HUES48 (cell line): ENCODE measurements around the gene TARS2.

ENCODE experiments used
- H3K27ac ChIP-seq: one replicate; pipeline ENCODE4 v1.7.0; 2013; ENCODE audit warnings: low read depth, low read length, inconsistent platforms
- H3K27me3 ChIP-seq: 2 replicates; pipeline ENCODE4 v1.6.1; 2013; ENCODE audit warnings: mild to moderate bottlenecking, low read length; ENCODE audit not compliant: control insufficient read depth, insufficient read depth
- H3K36me3 ChIP-seq: 2 replicates; pipeline ENCODE4 v1.6.1; 2013; ENCODE audit warnings: low read length; ENCODE audit not compliant: control insufficient read depth, insufficient read depth
- H3K4me1 ChIP-seq: 2 replicates; pipeline ENCODE4 v1.6.1; 2013; ENCODE audit warnings: mild to moderate bottlenecking, low read length; ENCODE audit not compliant: control insufficient read depth, insufficient read depth
- H3K4me3 ChIP-seq: 2 replicates; pipeline ENCODE4 v1.5.1; 2013; ENCODE audit warnings: mild to moderate bottlenecking, low read depth, low read length
- H3K9ac ChIP-seq: 2 replicates; pipeline ENCODE4 v1.6.1; 2013; ENCODE audit warnings: mild to moderate bottlenecking, low read depth, low read length, moderate library complexity
- H3K9me3 ChIP-seq: 2 replicates; pipeline ENCODE4 v1.6.1; 2013; ENCODE audit warnings: low read length; ENCODE audit not compliant: control insufficient read depth, insufficient read depth

The TARS2 gene

GRCh38 chr1:150516616-150517015 lies 29.4 kb downstream of the TARS2 start:
- Histone ChIP-seq H3K27ac (peak overlapping the region; percentile 22), H3K4me1 (0 out of 2 replicates have a peak, but pooled peaks cover 5% of the 10 kb centered on the region), H3K9ac (no peak overlapping the region)

GRCh38 chr1:150521196-150521968 lies 34.2 kb downstream of the TARS2 start:
- Histone ChIP-seq H3K27ac (no peak overlapping the region), H3K27me3 (no peaks in the 10 kb centered on the region)

More at GRCh38 chr1:150516616-150517015, 29.4 kb downstream of the TARS2 start:
- H3K36me3 ChIP-seq = no peaks in the 10 kb centered on the region
- H3K27me3 ChIP-seq = no peaks in the 10 kb centered on the region
- H3K4me3 ChIP-seq = peak overlapping the region; percentile 87
- H3K9me3 ChIP-seq = no peaks in the 10 kb centered on the region

DNA sequence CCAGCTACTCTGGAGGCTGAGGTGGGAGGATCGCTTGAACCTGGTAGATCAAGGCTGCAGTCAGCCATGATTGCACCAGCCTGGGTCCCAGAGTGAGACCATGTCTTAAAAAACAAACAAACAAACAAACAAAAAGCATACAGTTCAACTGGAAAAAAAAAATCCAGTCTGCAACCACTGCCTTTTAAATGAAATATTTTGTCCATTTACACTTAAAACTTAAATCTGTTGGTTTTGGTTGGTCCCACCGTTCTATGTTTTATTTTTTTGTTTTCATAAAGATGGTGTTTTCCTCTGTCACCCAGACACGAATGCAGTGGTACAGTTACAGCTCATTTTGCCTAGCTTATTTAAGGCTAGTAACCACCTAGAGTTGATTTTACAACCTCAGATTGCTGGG lies 38.1 kb downstream of the TARS2 start:
- H3K27ac ChIP-seq = no peak overlapping the region
- H3K9me3 ChIP-seq = no peaks in the 10 kb centered on the region
- H3K9ac ChIP-seq = no peak overlapping the region
- no peak overlapping the region for H3K4me3 ChIP-seq
- no peaks in the 10 kb centered on the region for H3K4me1 ChIP-seq
- H3K27me3 ChIP-seq = no peaks in the 10 kb centered on the region
- no peaks in the 10 kb centered on the region for H3K36me3 ChIP-seq

More at GRCh38 chr1:150521196-150521968, 34.2 kb downstream of the TARS2 start:
- H3K4me3 ChIP-seq = no peak overlapping the region
- no peak overlapping the region for H3K9ac ChIP-seq
- H3K9me3 ChIP-seq = no peaks in the 10 kb centered on the region
- H3K36me3 ChIP-seq = no peaks in the 10 kb centered on the region
- 0 out of 2 replicates have a peak, but pooled peaks cover 3% of the 10 kb centered on the region for H3K4me1 ChIP-seq

DNA sequence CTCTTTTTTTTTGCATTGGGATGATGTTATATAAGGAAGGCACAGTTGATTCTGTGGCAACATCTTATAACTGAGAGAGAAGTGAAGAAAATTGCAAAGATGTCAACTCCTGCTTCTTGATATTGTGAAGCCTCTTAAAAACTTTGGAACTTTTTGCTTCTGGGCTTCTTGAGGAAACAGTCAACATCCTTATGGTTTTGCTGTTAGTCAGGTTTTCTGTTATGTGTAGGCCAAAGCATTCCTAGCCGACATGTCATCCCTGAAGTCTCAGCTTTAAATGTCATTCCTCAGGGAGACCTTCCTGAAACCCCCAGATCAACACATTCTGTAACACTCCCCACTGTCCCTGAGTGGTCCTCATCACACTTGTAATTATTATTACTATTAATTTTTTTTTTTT lies 41.0 kb downstream of the TARS2 start:
- H3K4me1 ChIP-seq = no peaks in the 10 kb centered on the region
- H3K27me3 ChIP-seq = no peaks in the 10 kb centered on the region
- no peaks in the 10 kb centered on the region for H3K9me3 ChIP-seq
- no peak overlapping the region for H3K27ac ChIP-seq
- H3K4me3 ChIP-seq = no peak overlapping the region
- no peaks in the 10 kb centered on the region for H3K36me3 ChIP-seq
- H3K9ac ChIP-seq = no peak overlapping the region

DNA sequence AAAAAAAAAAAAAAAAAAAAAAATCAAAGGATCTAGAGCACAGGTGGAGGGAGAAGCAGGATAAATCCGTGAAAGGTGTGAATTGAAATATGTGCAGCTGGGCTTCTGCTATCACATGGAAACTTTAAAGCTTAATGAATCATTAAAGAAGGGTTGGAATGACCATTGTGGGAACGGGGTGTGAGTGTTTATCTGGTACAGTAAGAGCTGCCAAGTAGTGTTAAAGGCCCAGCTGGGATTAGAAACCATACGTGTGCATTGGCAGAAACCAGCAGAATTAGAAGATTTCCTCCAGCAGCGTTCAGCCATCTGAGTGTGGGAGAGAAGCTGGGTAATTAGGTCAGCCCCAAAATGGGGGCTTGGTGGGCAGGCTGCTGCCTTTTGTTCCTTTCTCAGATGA lies 41.8 kb downstream of the TARS2 start:
- H3K36me3 ChIP-seq = no peaks in the 10 kb centered on the region
- H3K9ac ChIP-seq = no peak overlapping the region
- H3K9me3 ChIP-seq = no peaks in the 10 kb centered on the region
- H3K27ac ChIP-seq = no peak overlapping the region
- no peaks in the 10 kb centered on the region for H3K4me1 ChIP-seq
- no peaks in the 10 kb centered on the region for H3K27me3 ChIP-seq
- H3K4me3 ChIP-seq = no peak overlapping the region

- no peak overlapping the region for H3K27ac ChIP-seq
- H3K4me1 ChIP-seq = no peaks in the 10 kb centered on the region
- no peaks in the 10 kb centered on the region for H3K9me3 ChIP-seq
- no peak overlapping the region for H3K4me3 ChIP-seq
- H3K27me3 ChIP-seq = no peaks in the 10 kb centered on the region
- H3K9ac ChIP-seq = no peak overlapping the region
- no peaks in the 10 kb centered on the region for H3K36me3 ChIP-seq
These were observed 43.4 kb downstream of the TARS2 start for GRCh38 chr1:150530491-150531159.

- Histone ChIP-seq H3K9ac (no peak overlapping the region), H3K4me1 (peaks cover 3% of the 10 kb centered on the region; the same call in 1 of the 2 replicates), H3K4me3 (no peak overlapping the region)
These were observed 45.6 kb downstream of the TARS2 start for GRCh38 chr1:150532860-150533259.

DNA sequence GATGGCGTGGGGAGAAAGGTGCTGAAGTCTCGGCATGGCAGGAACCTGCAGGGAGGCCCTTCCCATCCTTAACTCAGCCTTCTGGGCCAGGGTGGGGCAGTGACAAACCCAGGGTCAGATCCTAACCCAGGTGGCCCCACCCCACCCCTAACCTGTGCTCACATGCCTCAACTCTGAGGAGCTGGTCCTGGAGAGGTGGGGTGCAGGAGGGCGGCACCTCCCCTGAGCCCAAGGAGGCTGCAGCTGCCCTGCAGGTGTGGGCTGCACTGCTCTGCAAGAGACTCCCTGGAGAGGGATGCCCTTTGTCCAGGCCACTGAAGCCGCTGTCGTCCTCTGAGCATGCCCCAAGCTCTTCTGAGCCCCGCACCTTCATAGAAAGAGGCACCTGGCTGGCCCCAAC lies 46.8 kb downstream of the TARS2 start:
- no peaks in the 10 kb centered on the region for H3K27me3 ChIP-seq
- no peaks in the 10 kb centered on the region for H3K9me3 ChIP-seq
- H3K27ac ChIP-seq = no peak overlapping the region
- no peak overlapping the region for H3K9ac ChIP-seq
- peaks cover 10% of the 10 kb centered on the region; the same call in 1 of the 2 replicates for H3K4me1 ChIP-seq
- no peak overlapping the region for H3K4me3 ChIP-seq
- H3K36me3 ChIP-seq = no peaks in the 10 kb centered on the region

More at GRCh38 chr1:150532860-150533259, 45.6 kb downstream of the TARS2 start:
- Histone ChIP-seq H3K27ac (no peak overlapping the region), H3K36me3 (no peaks in the 10 kb centered on the region), H3K9me3 (no peaks in the 10 kb centered on the region), H3K27me3 (no peaks in the 10 kb centered on the region)

DNA sequence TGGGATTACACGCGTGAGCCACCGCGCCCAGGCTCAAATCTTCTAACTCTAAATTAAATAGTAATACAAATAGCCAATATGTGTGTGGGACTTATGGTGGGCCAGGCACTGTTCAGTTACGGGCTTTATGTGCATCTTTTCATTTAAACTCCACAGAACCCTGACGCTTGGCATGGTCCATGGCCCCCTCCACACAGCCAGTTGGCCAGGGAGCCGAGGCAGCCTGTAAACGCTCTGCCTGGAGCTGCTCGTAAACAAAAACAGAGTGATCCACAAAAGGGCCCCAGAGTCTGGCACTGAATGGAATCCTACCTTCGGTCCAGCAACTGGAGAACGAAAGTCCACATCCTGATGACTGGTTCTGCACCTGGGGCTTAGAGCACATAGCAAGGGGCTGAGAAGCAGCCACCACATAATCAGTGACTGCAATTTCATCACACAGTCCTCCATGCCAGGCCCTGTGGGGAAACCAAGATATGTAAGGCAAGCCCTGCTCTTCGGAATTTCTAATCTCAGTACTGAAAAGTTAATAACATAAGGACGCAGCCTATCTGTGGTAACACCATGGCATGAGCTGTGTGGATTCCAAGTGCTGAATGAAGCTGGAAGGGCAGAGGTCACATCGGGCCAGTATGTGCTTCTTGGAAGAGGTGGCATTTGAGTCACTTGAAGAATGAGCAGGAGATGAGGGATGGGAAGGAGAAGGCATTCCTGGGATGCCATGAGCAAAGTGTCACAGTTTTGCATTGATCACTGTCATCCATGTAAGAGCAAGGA lies 48.5 kb downstream of the TARS2 start:
- no peaks in the 10 kb centered on the region for H3K9me3 ChIP-seq
- no peak overlapping the region for H3K4me3 ChIP-seq
- peaks cover 10% of the 10 kb centered on the region; the same call in 1 of the 2 replicates for H3K4me1 ChIP-seq
- H3K27me3 ChIP-seq = no peaks in the 10 kb centered on the region
- no peak overlapping the region for H3K9ac ChIP-seq
- H3K27ac ChIP-seq = no peak overlapping the region
- H3K36me3 ChIP-seq = no peaks in the 10 kb centered on the region

- Histone ChIP-seq H3K27ac (peak overlapping the region; percentile 46), H3K9ac (no peak overlapping the region), H3K4me1 (peaks cover 10% of the 10 kb centered on the region; the same call in 1 of the 2 replicates)
These were observed 49.9 kb downstream of the TARS2 start for GRCh38 chr1:150536836-150537731.

More at GRCh38 chr1:150536836-150537731, 49.9 kb downstream of the TARS2 start:
- H3K27me3 ChIP-seq = no peaks in the 10 kb centered on the region
- H3K4me3 ChIP-seq = no peak overlapping the region
- H3K36me3 ChIP-seq = no peaks in the 10 kb centered on the region
- no peaks in the 10 kb centered on the region for H3K9me3 ChIP-seq
